Right lobe of liver (tissue), 6 donors: Measurements from ENCODE around the gene RAP1GAP. TPM values are rescaled to one million over a fixed set of nuclear protein-coding genes. Genes with fewer than 3 reads are reported as not detected.
A peak's percentile ranks its signal among the peaks of the same experiment; 100 is the strongest.

Experiments used
- ATAC-seq, 4 donors: fragments of 200-7000 bp; cut with Tn5 transposase; one replicate each; pipeline ENCODE4 v1.9.1; 2020; ENCODE audit warnings: mild to moderate bottlenecking in 4 of 4, moderate library complexity in 4 of 4
- DNase-seq, 3 donors: peaks; one replicate each; pipeline ENCODE4 v3.0.0-alpha.2; 2020
- H3K27ac ChIP-seq, 3 donors: fragments of 200-600 bp; one replicate each; pipeline ENCODE4 v1.8.0; 2022
- H3K27me3 ChIP-seq, 2 donors: fragments of 200-600 bp; one replicate each; pipeline ENCODE4 v1.8.0; 2022
- H3K36me3 ChIP-seq, 4 donors: fragments of 200-600 bp; sonication (generic) in 1 of 4; one replicate each; pipeline versions ENCODE4 v1.5.1 to v1.8.0; 2017 to 2022; ENCODE audit warnings: control low read depth in 1 of 4
- H3K4me1 ChIP-seq, 4 donors: fragments of 200-600 bp; sonication (generic) in 1 of 4; one replicate each; pipeline versions ENCODE4 v1.5.1 to v1.8.0; 2017 to 2022; ENCODE audit warnings: control low read depth in 1 of 4
- H3K4me3 ChIP-seq, 3 donors: fragments of 200-600 bp; one replicate each; pipeline ENCODE4 v1.8.0; 2022
- H3K9me3 ChIP-seq, 4 donors: fragments of 200-600 bp; sonication (generic) in 1 of 4; one replicate each; pipeline versions ENCODE4 v1.5.1 to v1.8.0; 2017 to 2022; ENCODE audit warnings: control low read depth in 1 of 4
- CTCF ChIP-seq, 4 donors: fragments of 200-600 bp in 3 of 4; fragments of 450-650 bp in 1 of 4; IDR thresholded peaks; one replicate each; pipeline versions ENCODE4 v1.5.1 to v1.8.0; 2016 to 2022; ENCODE audit warnings: antibody characterized with exemption in 4 of 4, mild to moderate bottlenecking in 2 of 4
- POLR2A ChIP-seq: fragments of 450-650 bp; IDR thresholded peaks from one replicate; pipeline ENCODE4 v1.6.1; 2017; ENCODE audit warnings: antibody characterized with exemption, mild to moderate bottlenecking
- WGBS: methylation state at CpG from one replicate; pipeline ENCODE4 v1.1.6; 2018; ENCODE audit warnings: low coverage, low lambda C conversion rate; ENCODE audit not compliant: insufficient coverage; ENCODE audit errors: missing lambda C conversion rate; 5-methylcytosine and 5-hydroxymethylcytosine counted together
- intact Hi-C, 2 donors: fragments of 100-400 bp; cut with DNase I; formaldehyde crosslinking; loops; one replicate each; pipeline versions ENCODE4 v1.11.2 to v1.14.1; 2022
- total RNA-seq, 6 experiments: library from RNA; depleted of rRNA in 2 of 6; stranded (reverse); fragments of >200 nt in 2 of 6; fragmentation: NEBNext Ultra II Directional in 3 of 6; extraction: Animal tissue kit (Norgen Biotek cat#: 25700) in 3 of 6; gene quantifications; one replicate each; pipeline versions ENCODE4 v1.1.0 to v1.2.4, GENCODE V29; 2016 to 2023
- donor health status: DM: no; HTN: yes; CAD: no.
- donor health status: DM: no; HTN: no; CAD: no.
- donor health status: DM: no; HTN: no; CAD: no.
- donor health status: DM: no; HTN: yes; CAD: no.
- donor health status: DM: no; HTN: yes; CAD: no.

The RAP1GAP gene
- total RNA-seq, 6 experiments from 2014 or later: 8.0 to 38.1 (median 22.2) TPM

GRCh38 chr1:21657456-21658190, 11.5 kb downstream of the RAP1GAP start:
- no peak for TF ChIP-seq POLR2A
- TF ChIP-seq CTCF (IDR thresholded peaks at IDR 0.05): peak in 1 of 4 donors; percentile 6
- H3K36me3 ChIP-seq: no peaks in the 10 kb centered on the region
- DNase-seq (no peak), ATAC-seq (no peak)
- no peaks in the 10 kb centered on the region for H3K9me3 ChIP-seq
- H3K27me3 ChIP-seq: no peaks in the 10 kb centered on the region
- no peak overlapping the region for H3K4me3 ChIP-seq
- no peak overlapping the region for H3K27ac ChIP-seq
- WGBS: 69% methylated on average over 6 of the region's 10 CpGs
- H3K4me1 ChIP-seq: no peaks in the 10 kb centered on the region
- intact Hi-C loops: loop anchor here in 1 of 2 donors (10.0 kb wide), 1 partner anchor 63 kb away; no protein-coding TSS in a partner anchor

GRCh38 chr1:21655748-21656147, 13.4 kb downstream of the RAP1GAP start:
- peaks cover 0 to 2% (median 0%) of the 10 kb centered on the region in 4 donors for H3K4me1 ChIP-seq
- DNase-seq: peak in 1 of 3 donors; percentile 42
- intact Hi-C loops: loop anchor here in 1 of 2 donors (10.0 kb wide), 1 partner anchor 61 kb away; no protein-coding TSS in a partner anchor
- ATAC-seq: peak in 1 of 4 donors; percentile 8
- TF ChIP-seq POLR2A: no peak
- no peak for TF ChIP-seq CTCF (IDR thresholded peaks at IDR 0.05)
- 51% methylated on average over 4 of the region's 4 CpGs for WGBS
- no peak overlapping the region for H3K27ac ChIP-seq
- H3K9me3 ChIP-seq: no peaks in the 10 kb centered on the region
- no peaks in the 10 kb centered on the region for H3K27me3 ChIP-seq
- no peaks in the 10 kb centered on the region for H3K36me3 ChIP-seq
- no peak overlapping the region for H3K4me3 ChIP-seq

DNA sequence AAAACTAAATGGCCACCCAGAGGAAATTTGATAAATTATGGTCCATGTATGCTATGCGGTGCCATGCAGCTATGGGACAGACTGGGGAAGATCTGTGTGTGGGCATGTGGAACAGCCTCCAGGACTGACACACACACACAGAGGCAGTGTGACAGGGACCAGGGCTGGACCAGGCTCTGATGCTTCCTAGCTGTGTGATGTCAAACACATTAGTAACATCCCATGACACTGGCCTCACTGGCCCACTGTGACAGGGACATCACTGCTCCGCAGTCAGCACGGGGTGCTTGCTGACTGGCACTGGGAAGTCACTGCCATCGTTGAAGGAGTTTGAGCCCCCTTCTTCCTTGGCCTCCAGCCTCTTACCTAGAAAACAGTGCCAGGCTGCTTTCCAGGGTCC, 13.9 kb downstream of the RAP1GAP start:
- peaks cover 0 to 2% (median 0%) of the 10 kb centered on the region in 4 donors for H3K4me1 ChIP-seq
- no peaks in the 10 kb centered on the region for H3K27me3 ChIP-seq
- intact Hi-C loops: loop anchor here in 1 of 2 donors (10.0 kb wide), 1 partner anchor 60 kb away; no protein-coding TSS in a partner anchor
- TF ChIP-seq CTCF (IDR thresholded peaks at IDR 0.05) (no peak), POLR2A (no peak)
- DNase-seq (peak in 1 of 3 donors; percentile 27), ATAC-seq (no peak)
- H3K4me3 ChIP-seq: no peak overlapping the region
- WGBS: no CpG with 5 or more reads among the region's 4 CpGs
- H3K9me3 ChIP-seq: no peaks in the 10 kb centered on the region
- no peak overlapping the region for H3K27ac ChIP-seq
- no peaks in the 10 kb centered on the region for H3K36me3 ChIP-seq

DNA sequence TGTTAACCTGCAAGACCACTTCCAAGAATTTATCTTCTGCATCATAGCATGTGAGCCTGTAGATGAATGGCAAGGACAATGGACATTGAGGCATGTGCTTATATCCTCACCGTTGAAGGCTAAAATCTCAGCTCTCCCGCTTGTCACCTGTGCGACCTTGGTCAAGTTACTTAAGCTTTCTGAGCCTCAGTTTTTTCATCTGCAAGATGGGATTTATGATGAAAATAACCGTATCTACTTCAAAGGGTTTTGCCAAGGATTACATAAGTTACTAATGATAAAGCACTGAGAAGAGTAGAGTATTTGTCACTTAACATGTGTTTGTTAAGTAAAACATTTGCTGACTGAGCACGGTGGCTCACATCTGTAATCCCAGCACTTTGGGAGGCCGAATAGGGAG, 14.9 kb downstream of the RAP1GAP start:
- no peak for ATAC-seq
- Histone ChIP-seq H3K27me3 (no peaks in the 10 kb centered on the region), H3K4me3 (no peak overlapping the region), H3K27ac (no peak overlapping the region), H3K9me3 (no peaks in the 10 kb centered on the region), H3K36me3 (no peaks in the 10 kb centered on the region), H3K4me1 (peaks cover 0 to 2% (median 0%) of the 10 kb centered on the region in 4 donors)
- 83% methylated on average over 6 of the region's 6 CpGs for WGBS
- peak in 1 of 3 donors; percentile 10 for DNase-seq
- intact Hi-C loops: loop anchor here in 1 of 2 donors (10.0 kb wide), 1 partner anchor 59 kb away; no protein-coding TSS in a partner anchor
- no peak for TF ChIP-seq CTCF (IDR thresholded peaks at IDR 0.05)
- TF ChIP-seq POLR2A: no peak
